Measurements from ENCODE around the gene GNA12. TPM values are rescaled to one million over a fixed set of nuclear protein-coding genes. Genes with fewer than 3 reads are reported as not detected.

GNA12 gene
- polyA plus RNA-seq, 12 donors, result 22.8 to 44.9 (median 29.2) TPM; not detected in 1

DNA sequence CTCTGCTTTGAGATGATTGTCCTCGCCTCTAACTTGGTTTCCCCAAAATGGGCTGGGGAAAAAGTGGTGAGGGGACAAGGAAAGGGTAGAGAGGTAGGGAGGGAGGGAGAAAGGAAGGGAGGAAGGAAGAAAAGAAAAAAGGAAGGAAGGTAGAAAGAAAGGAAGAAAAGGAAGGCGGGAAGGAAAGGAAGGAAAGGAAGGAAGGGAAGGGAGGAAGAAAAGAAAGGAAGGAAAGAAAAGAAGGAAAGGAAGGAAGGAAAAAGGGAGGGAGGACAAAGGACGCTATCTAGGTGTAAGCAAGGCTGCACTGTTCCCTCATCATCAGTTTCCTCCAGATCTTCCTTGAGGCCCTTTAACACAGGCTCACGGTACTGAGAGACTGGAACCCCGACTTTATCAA is 2.2 kb downstream of the GNA12 start:
- DNase-seq, result no peak

DNA sequence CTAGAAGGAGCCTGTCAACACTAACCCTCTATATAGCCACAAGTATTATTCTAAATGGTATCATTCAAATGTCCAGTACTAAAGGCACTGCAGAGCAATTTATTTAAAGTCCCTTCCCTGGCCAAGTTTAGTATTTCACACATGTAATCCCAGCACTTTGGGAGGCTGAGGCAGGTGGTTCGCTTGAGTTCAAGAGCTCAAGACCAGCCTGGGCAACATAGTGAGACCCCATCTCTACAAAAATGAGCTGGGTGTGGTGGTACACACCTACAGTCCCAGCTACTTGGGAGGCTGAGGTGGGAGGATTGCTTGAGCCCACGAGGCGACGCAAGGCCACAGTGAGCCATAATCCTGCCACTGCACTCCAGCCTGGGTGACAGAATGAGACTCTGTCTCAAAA is 3.6 kb downstream of the GNA12 start:
- DNase-seq, result no peak

DNA sequence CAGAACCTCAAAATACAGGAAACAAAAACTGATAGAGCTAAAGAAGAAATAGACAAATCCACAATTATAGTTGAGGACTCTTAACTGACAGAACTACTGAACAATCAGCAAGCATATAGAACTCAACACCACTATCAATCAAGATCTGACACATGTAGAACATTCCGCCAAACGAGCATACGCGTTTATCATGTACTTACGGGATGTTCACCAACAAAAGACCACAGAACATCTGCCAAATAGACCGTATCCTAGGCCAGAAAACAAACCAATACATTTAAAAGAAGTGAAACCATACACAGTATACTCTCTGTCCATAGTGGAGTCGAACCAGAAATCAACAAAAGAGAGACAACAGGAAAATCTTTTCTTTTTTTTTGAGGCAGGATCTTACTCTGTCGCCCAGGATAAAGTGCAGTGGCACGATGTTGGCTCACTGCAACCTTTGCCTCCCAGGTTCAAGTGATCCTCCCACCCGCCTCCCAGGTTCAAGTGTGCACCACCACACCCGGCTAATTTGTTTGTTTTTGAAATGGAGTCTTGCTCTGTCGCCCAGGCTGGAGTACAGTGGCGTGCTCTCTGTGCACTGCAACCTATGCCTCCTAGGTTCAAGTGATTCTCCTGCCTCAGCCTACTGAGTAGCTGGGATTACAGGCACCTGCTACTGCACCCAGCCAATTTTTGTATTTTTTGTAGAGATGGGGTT is 5.1 kb downstream of the GNA12 start:
- DNase-seq, result no peak

DNA sequence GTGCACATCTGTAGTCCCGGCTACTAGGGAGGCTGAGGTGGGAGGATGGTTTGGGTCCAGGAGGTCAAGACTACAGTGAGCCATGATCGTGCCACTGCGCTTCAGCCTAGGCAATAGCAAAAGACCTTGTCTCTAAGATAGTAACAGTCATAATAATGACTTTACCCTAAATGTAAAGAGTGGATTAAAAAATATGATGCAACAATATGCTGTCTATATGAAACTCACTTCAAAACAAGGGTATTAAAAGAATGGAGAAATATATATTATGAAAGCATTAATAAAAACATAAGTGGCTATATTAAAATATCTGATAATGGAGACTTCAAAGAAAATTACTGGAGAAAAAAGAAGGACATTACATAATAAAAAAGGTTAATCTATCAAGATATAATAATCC is 5.7 kb downstream of the GNA12 start:
- no peak for DNase-seq

DNA sequence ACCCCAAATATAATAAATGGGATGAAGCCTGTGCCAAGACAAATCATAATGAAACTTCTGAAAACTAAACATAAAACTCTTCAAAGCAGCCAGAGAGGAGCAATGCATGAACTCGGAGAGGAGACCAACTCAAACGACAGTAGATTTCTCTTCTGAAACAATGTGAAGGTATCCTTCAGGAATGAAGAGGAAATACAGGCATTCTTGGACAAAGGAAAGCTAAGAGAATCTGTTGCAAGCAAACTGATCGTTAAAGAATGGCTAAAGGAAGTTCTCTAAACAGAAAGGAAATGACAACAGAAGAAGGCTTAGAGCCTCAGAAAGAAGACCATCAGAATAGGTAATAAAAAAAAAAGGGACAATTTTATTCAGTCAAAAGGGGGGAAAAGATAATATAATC is 6.6 kb downstream of the GNA12 start:
- DNase-seq, result no peak

DNA sequence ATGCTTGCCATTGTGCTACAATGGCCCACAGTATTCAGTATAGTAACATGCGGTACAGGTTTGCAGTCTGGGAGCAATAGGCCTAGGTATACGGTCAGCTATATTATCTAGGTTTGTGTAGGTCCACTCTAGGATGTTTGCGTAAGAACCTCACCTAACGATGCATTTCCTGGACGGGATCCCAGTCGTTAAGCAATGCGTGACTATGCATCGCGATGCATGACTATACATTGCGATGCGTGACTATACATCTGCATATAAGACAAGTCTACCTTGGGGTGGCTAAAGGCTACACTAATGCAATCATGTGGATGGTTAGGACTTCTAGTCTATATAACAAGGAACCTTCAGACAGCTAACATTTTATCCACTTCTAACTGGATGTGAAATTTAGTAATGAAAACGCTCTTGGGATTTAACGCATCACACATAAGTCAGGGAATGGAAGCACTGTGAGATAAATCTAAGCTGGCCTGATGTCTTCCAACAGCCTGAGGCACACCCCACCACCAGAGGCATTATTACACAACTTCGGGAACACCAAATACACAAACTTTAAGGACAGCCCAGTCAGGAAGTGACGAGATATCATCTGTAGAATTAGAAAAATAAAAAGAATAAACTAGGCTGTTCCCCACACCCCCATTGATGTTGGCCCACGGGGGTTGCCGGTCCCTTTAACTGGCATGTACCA is 9.2 kb downstream of the GNA12 start:
- DNase-seq, result no peak

DNA sequence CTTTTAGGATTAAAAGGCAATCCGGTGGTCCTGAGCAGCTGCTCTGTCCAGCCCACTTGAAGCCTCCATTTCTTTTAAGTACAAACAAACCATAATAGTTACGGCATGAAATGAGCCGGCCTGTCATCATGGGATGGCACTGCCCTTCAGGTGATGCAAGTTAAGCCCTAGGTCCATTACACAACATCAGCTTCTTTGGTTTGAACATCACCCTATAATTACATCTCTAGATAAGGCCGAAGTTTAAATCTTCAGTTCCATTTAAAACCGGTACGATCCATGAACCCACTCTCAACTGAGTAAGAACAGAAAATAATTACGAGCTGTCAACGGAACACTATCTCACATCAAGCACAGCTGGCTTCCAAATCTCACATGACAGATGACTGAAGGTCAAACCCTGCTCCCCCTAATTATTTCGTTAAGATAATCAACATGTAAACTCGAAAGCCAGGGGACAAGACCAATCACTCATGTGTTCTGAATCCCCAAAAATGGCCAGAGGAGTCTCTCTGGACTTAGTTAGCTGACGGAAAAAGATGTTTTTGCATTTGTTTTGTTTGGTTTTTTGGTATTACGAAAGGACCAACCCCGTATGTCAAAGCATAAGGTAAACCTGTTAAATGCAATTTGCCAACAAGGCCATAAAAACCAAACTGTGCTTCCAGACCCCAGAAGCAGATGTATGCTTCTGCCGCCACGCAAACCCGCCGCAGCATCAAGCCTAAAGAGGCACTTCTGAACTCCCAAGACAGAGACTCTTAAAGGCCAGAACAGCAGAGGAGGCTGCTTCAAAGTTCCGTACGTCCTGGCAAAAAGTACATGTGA is 10.8 kb downstream of the GNA12 start:
- DNase-seq, result no peak

DNA sequence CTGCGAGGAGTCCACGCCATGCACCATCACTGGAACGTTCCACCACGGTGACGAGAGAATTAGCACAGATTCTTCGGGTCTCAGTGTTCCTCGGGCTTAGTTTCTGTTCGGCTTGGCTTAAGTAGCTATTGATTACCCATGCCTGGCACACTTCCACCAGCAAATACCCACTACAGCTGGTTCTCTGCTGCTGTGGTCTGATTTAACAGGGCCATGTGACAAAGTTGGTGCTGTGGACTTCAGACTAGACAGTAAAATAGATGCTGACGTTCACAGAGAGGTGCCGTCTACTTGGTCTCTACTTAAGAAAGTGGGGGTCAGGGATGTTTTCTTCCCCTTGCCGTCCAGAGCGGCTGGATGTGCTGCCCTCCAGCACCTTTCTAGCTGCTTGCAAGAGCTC is 11.6 kb downstream of the GNA12 start:
- no peak for DNase-seq

DNA sequence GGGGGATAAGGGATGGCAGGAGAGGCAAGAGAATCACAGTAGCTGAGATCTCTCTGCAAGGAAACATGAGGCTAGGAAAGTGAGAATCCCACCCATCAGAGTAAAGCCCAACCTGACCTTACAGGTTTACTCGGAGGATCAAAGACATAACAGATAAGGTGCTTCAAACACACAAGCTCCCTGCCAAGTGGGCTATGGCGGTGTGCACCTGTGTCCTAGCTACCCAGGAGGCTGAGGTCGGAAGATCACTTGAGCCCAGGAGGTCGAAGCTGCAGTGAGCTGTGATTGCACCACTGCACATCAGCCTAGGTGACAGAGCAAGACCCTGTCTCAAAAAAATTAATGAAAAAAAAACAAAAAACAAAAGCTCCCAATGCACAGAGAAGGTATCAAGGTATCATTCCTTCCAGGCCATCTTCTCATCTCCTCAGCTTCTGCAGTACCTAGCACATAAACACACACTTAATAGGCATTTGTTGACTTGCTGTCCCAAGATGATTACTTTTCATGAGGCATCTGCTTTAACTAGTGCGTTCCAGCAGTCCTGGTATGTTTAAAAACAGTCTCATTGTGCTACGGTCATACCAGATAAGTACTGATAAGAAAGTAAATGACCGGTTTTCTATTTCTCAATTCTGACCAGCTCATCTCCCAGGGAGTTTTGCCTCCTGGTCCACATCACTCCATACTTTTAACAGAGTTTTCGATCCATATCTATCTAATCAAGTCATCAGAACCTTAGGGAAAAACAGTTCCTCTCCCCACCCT is 13.3 kb downstream of the GNA12 start:
- DNase-seq, result no peak

DNA sequence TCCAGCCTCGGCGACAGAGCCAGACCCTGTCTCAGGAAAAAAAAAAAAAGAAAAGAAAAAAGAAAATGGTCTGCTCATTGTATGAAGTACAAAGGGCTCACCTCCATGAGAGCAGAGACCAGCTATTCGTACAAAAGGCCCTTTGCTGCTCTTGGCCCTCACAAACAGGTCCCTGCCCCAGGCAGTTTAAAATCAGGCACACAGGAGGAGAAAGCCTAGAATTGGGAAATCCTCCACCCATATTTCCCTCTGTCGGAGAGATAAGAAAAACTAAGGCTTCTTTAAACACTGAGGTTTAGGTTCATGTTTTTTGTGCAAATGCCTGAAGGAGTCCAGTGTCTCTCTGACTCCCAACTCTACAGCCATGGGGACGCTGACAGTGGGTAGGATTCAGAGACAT is 15.1 kb downstream of the GNA12 start:
- DNase-seq, result no peak

DNA sequence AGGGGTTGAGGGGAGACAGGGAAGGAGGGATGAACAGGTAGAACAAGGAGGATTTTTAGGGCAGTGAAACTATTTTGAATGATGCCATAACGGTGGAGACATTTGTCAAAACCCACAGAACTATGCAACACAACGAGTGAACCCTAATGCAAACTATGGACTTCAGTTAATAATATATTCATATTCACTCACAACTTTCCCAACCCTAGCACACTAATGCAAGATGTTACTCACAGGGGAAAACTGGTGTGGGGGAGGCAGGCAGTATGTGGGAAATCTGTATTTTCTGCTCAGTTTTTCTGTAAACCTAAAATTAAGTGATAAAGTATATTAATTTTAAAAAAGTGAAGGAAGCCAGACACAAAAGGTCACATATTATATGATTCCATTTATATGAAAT is 17.3 kb downstream of the GNA12 start:
- DNase-seq, result no peak

DNA sequence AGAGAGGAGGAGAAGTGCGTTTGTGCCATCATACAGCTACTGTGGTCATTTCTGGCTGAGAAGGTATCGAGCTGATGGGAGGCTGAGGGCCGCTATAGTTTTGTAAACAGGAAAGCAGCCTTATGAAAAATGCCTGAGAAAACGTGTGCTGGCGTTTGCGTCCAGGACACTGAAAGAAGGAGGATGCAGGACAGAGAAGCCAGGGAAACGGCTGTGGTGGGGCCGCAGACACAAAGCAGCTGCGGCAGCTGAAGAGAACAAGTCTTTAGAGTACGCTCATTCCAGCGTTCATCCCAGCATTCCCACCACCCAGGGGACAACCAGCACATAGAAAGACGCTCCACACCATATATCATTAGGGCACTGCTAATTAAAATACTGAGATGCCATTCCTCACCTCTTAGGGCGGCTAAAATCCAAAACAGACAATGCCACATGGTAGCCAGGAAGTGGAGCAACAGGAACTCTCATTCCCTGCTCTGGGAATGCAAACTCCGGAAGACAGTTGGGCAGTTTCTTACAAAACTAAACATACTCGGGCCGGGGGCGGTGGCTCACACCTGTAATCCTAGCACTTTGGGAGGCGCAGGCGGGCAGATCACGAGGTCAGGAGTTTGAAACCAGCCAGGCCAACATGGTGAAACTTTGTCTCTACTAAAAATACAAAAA is 18.4 kb downstream of the GNA12 start:
- DNase-seq, result no peak

DNA sequence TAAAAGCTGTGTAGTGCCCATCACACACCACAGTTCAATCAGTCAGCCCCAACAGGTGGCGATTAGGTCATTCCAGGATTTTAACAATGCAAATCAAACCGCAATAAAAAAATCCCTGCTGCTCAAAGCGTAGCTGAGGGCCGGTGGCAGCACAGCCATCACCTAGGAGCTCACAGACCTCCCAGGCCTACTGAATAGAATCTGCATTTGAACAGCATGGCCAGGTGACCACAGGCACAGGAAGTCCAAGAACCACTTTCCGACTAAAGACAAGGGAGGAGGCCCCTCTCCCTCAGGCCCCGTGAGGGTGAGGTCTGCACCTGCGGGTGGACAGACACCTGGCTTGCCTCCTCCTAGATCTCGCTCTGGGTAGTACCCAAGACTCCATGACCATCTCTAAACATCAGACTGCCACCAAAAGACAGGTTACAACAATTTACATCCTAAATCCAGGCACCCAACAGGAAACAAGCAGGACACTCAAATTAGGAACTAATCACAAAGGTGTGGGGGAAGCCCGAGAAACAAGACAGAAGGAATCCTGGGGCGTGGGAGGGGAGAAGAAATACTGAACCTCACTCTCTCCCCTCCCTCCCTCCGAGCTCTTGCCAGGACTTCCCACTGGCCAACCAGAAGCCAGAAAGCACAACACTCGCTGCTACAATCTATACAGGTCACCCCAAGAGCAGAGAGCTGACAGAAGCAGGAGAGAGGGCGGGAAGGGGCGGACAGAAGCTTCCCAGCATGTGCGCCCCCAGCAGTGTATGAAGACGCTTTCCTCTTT is 19.2 kb downstream of the GNA12 start:
- DNase-seq, result no peak

DNA sequence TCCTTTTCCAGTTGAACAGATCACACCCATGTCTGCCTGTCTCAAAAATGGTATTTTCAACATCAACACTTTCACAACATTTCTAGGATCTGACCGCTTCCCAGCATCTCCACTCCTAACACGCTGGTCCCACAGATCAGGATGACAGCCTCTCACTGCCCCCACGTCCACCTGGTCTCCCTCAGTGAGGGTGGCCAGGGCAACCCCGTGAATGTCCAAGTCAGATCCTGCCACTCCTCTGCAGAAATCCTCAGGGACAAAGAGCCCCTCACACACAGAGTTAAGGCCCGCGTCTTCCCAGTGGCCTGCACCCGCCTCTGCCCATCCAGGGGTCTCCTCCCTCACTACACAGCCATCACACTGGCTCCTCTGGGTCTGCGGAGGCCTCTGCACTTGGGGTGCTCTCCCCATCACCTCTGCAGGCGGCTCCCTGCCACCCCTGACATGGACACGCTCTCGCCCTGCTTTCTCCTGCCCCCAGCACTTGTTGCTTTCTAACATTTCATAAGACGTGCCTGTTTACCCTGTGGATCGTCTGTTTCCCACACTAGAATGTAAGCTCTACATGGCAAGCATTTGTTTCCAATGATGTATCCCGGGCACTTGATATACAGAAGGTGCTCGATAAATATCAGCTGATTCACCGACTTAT is 20.0 kb downstream of the GNA12 start:
- DNase-seq, result no peak

DNA sequence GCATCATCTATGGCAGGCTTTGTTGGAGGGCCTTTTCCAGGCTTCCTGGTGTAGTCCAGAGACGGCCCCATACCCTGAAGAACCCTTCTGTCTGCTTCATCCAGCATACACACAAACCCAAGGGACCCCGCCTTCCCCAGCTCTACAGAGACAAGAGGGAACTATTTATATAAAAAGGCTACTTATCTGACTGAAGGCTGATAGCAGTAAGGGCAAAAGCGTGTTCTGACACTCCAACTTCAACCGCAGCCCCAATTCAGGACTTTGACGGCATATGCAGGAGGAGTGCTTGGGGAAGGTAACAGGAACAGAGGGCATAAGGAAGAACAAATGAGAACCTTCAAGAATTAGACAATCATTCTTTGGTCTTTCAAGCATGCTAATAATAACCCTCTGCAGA is 21.0 kb downstream of the GNA12 start:
- DNase-seq, result no peak

DNA sequence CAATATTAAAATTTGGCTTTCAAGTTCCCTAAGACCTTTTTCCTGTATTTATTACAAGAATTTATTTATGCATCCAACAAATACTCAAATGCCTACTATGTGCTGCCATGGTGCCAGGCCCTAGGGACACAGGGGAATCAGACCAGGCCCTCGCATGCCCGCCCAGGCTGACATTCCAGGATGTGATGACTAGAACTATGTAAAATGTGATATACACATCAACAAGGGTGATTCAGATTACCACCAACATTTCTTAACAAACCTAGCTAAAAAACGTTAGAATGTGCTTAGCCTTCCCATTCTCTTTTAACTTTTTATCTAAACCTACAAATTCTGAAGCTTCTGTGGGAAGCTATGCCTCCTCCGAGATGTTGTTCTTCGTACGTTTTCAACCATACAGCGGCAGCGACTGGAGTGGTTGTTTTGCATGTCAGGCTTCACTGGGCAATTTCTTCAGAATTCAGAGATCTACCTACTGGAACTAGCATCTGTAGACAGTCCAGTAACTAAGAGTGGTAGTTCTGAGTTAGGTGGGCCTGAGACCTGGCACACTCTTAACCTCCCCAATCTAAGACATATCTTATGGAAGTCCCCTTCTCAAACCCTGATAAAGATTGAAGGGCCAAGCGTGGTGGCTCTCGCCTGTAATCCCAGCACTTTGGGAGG is 22.1 kb downstream of the GNA12 start:
- DNase-seq, result no peak

DNA sequence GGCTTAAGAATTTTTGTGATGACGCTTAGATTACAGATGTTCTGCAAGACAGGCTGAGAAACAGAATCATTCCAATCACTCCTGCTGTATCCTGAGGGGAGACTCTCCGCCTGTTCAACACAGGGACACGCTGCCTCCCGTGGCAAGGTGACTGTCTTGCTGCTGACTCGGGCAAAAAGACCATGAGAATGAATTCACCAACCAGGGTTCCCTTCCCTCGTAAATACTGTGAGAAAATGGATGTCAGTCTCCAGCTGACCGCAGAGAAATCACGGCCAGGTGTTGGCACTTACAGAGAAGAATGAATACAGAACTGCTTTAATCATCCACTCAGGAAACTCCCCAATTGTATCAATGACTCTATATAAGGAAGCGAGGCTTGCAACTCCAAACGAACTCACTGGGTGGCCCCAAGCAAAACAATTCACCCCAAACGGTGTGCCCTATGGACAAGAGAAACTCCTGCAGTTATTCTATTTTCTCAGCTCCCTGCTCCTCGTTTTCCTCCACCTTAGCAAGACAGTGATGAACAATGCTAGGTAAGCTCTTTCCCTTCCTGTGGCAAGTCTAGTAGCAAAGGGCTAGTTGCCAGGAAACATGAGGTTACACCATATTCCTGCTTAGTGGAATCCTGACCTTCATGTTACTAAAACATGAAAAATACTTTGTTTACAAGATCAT is 22.8 kb downstream of the GNA12 start:
- DNase-seq, result no peak

DNA sequence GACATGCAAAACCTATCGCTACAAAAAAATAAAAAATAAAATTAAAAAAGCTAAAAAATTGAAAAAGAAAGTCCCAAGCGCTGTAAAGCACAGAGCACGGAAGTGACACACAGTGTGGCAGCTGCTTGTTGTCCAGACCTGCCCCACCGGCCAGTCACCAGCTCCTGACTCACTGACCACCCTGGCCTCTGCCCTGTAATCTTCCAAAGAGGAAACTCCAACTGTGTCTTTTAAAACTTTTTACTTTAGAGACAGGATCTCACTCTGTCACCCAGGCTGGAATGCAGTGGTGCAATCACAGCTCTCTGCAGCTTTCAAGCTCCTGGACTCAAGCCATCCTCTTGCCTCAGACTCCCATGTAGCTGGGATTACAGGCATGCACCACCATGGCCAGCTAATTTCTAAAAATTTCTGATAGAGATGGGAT is 23.6 kb downstream of the GNA12 start:
- DNase-seq, result no peak

DNA sequence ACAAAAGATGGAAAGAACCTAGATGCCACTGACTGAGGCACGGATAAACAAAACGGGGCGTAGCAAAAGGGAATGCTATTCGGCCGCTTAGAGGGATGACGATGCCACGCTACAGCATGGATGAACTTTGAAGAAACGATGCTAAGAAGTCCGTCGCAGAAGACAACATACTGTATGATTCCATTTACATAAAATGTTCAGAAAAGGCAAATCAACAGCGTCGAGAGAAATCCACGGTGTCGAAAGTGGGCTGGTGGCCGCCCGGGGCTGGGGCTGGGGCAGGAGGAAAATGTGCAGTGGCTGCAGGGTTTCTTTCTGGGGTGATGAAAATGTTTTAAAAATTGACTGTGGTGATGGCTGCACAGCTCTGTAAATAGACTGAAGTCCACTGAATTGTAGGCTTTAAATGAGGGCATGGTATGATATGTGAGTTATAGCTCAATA is 24.1 kb downstream of the GNA12 start:
- no peak for DNase-seq

Data from muscle of arm (tissue), 12 donors.